Liver (tissue), 9 donors: ENCODE results near the gene CBR1. TPM values are rescaled to one million over a fixed set of nuclear protein-coding genes. Genes with fewer than 3 reads are reported as not detected.
A peak's percentile ranks its signal among the peaks of the same experiment; 100 is the strongest.

ENCODE experiments used
- DNase-seq: peaks from one replicate; pipeline ENCODE4 v3.0.0-alpha.2; 2017; ENCODE audit warnings: low spot score
- H3K27ac ChIP-seq, 2 donors: one replicate each; pipeline ENCODE4 v1.7.0; 2013; ENCODE audit warnings: inconsistent platforms in 2 of 2, low read length in 2 of 2, control low read depth in 1 of 2, low read depth in 1 of 2, mild to moderate bottlenecking in 1 of 2
- H3K27me3 ChIP-seq, 4 donors: one replicate each; pipeline versions ENCODE4 v1.6.1 to v1.7.0; 2013; ENCODE audit warnings: low read length in 3 of 4, inconsistent platforms in 1 of 4, mild to moderate bottlenecking in 1 of 4, moderate library complexity in 1 of 4; ENCODE audit not compliant: control insufficient read depth in 4 of 4, insufficient read depth in 4 of 4
- H3K36me3 ChIP-seq, 4 donors: one replicate each; pipeline versions ENCODE4 v1.6.1 to v1.7.0; 2013; ENCODE audit warnings: low read length in 3 of 4, mild to moderate bottlenecking in 3 of 4, low read depth in 1 of 4, moderate library complexity in 1 of 4; ENCODE audit not compliant: control insufficient read depth in 4 of 4, insufficient read depth in 3 of 4
- H3K4me1 ChIP-seq, 4 donors: one replicate each; pipeline versions ENCODE4 v1.6.1 to v1.7.0; 2013; ENCODE audit warnings: low read length in 3 of 4, mild to moderate bottlenecking in 3 of 4, moderate library complexity in 1 of 4; ENCODE audit not compliant: control insufficient read depth in 4 of 4, insufficient read depth in 4 of 4
- H3K4me3 ChIP-seq, 3 donors: one replicate each; pipeline versions ENCODE4 v1.6.1 to v1.7.0; 2013; ENCODE audit warnings: low read length in 3 of 3, control low read depth in 1 of 3, low read depth in 1 of 3, mild to moderate bottlenecking in 1 of 3
- H3K9ac ChIP-seq, 2 donors: one replicate each; pipeline ENCODE4 v1.7.0; 2013; ENCODE audit warnings: low read length in 2 of 2, mild to moderate bottlenecking in 2 of 2, moderate library complexity in 2 of 2, control low read depth in 1 of 2, low read depth in 1 of 2
- H3K9me3 ChIP-seq, 4 donors: one replicate each; pipeline versions ENCODE4 v1.6.1 to v1.7.0; 2013; ENCODE audit warnings: low read length in 3 of 4; ENCODE audit not compliant: control insufficient read depth in 4 of 4
- CTCF ChIP-seq: fragments of 150-350 bp; IDR thresholded peaks from 2 replicates; pipeline ENCODE4 v1.5.1; 2017; ENCODE audit warnings: improper control_type of control experiment, low read depth, low read length; ENCODE audit not compliant: missing input control
- FOXA2 ChIP-seq: IDR thresholded peaks from 2 replicates; pipeline ENCODE4 v1.6.1; 2016; ENCODE audit warnings: antibody characterized with exemption
- GABPA ChIP-seq, 2 donors: IDR thresholded peaks in 1 of 2; conservative IDR thresholded peaks in 1 of 2; 2 replicates each; pipeline ENCODE4 v1.6.1; 2016; ENCODE audit warnings: antibody characterized with exemption in 2 of 2, mild to moderate bottlenecking in 1 of 2, moderate library complexity in 1 of 2
- HNF4A ChIP-seq, 2 donors: conservative IDR thresholded peaks; 2 replicates each; pipeline ENCODE4 v1.6.1; 2016; ENCODE audit warnings: antibody characterized with exemption in 2 of 2, mild to moderate bottlenecking in 2 of 2
- HNF4G ChIP-seq: IDR thresholded peaks from 2 replicates; pipeline ENCODE4 v1.6.1; 2016; ENCODE audit warnings: antibody characterized with exemption
- RAD21 ChIP-seq, 2 donors: IDR thresholded peaks; 2 replicates each; pipeline ENCODE4 v1.6.1; 2016; ENCODE audit warnings: antibody characterized with exemption in 2 of 2, mild to moderate bottlenecking in 2 of 2
- REST ChIP-seq: IDR thresholded peaks from 2 replicates; pipeline ENCODE4 v1.6.1; 2016; ENCODE audit warnings: antibody characterized with exemption, mild to moderate bottlenecking
- RXRA ChIP-seq, 2 donors: IDR thresholded peaks; 2 replicates each; pipeline ENCODE4 v1.6.1; 2017 to 2018; ENCODE audit warnings: antibody characterized with exemption in 2 of 2, mild to moderate bottlenecking in 1 of 2
- SP1 ChIP-seq: IDR thresholded peaks from 2 replicates; pipeline ENCODE4 v1.6.1; 2018; ENCODE audit warnings: antibody characterized with exemption, mild to moderate bottlenecking
- TAF1 ChIP-seq: conservative IDR thresholded peaks from 2 replicates; pipeline ENCODE4 v1.6.1; 2016; ENCODE audit warnings: antibody characterized with exemption, mild to moderate bottlenecking
- YY1 ChIP-seq: IDR thresholded peaks from 2 replicates; pipeline ENCODE4 v1.6.1; 2016; ENCODE audit warnings: antibody characterized with exemption, mild to moderate bottlenecking
- ZBTB33 ChIP-seq: IDR thresholded peaks from 2 replicates; pipeline ENCODE4 v1.6.1; 2016; ENCODE audit warnings: antibody characterized with exemption
- WGBS: extraction: QIAGEN DNeasy Blood & Tissue Kit; methylation state at CpG from one replicate; pipeline ENCODE4 v1.1.7; 2013; 5-methylcytosine and 5-hydroxymethylcytosine counted together
- polyA plus RNA-seq, 2 donors: library from polyadenylated mRNA; stranded (reverse) in 1 of 2; unstranded in 1 of 2; fragments of 200-250 nt in 1 of 2; fragments of >200 nt in 1 of 2; fragmentation: Nextera tagmentation in 1 of 2; extraction: Ambion mirVana in 1 of 2; gene quantifications; one replicate each; pipeline versions ENCODE4 v1.2.1 to v1.2.3, GENCODE V29; 2013 to 2015
- total RNA-seq, 2 donors: library from RNA; depleted of rRNA; stranded (reverse); fragments of >200 nt; gene quantifications; one replicate each; pipeline ENCODE4 v1.2.3, GENCODE V29; 2014
- TF ChIP-seq, protein P1 (sequence below): IDR thresholded peaks from 2 replicates; pipeline ENCODE4 v1.6.1; 2016; ENCODE audit warnings: antibody characterized with exemption
- donor health status: healthy.
- donor health status: healthy.
- donor health status: healthy.
- donor health status: healthy.
- donor health status: healthy.

CBR1 gene
- total and polyA plus RNA-seq, 4 donors: 94.2 to 218 (median 178) TPM

DNA sequence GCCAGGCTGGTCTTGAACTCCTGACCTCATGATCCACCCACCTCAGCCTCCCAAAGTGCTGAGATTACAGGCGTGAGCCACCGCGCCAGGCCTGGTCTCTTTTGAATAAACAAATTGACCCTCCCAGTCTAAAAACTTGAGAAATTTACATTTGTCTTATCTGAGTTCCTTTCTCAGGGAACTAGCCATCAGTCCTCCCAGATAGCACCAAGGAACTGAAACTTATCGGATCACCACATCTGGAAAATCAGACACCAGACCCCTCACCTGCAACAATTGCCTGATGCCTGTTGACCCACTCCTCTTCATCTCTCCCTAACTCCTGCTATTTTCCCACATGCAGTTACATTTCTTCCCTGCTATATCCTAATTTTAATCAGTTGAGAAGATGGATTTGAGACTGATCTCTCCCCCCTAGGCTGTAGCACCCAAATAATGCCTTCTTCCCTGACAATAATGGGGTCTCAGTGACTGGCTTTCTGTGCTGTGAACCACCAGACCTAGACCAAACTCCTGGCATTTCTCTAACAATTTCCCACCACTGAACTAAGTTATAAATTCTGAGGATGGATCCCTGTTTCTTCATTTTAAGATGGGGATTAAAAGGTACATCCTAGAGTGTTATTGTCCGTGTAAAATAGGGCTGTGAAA, 951 bp upstream of the CBR1 start:
- WGBS: 99% methylated on average over 5 of the region's 5 CpGs
- peaks cover 8 to 64% (median 49%) of the 10 kb centered on the region in 4 donors for H3K4me1 ChIP-seq
- no peaks in the 10 kb centered on the region for H3K27me3 ChIP-seq
- no peak for DNase-seq
- peaks cover 0 to 7% (median 6%) of the 10 kb centered on the region in 4 donors for H3K36me3 ChIP-seq
- H3K4me3 ChIP-seq: no peak overlapping the region
- TF ChIP-seq TAF1: no peak
- TF ChIP-seq SP1: no peak
- TF ChIP-seq HNF4A (conservative IDR thresholded peaks at IDR 0.05): no peak
- no peak for TF ChIP-seq HNF4G
- TF ChIP-seq FOXA2: no peak
- no peak for TF ChIP-seq ZBTB33
- TF ChIP-seq CTCF: no peak
- no peak for TF ChIP-seq RXRA (IDR thresholded peaks at IDR 0.05)
- TF ChIP-seq REST: no peak
- no peak for TF ChIP-seq RAD21 (IDR thresholded peaks at IDR 0.05)
- TF ChIP-seq GABPA (IDR thresholded peaks at IDR 0.05 in 1 of 2, conservative IDR thresholded peaks at IDR 0.05 in 1 of 2): no peak
- TF ChIP-seq, protein P1, sequence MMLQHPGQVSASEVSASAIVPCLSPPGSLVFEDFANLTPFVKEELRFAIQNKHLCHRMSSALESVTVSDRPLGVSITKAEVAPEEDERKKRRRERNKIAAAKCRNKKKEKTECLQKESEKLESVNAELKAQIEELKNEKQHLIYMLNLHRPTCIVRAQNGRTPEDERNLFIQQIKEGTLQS: no peak
- peaks cover 0 to 4% (median 0%) of the 10 kb centered on the region in 4 donors for H3K9me3 ChIP-seq
- no peak overlapping the region for H3K9ac ChIP-seq
- peak overlapping the region in 1 of 2 donors; percentile 89 for H3K27ac ChIP-seq

- TF ChIP-seq RXRA (IDR thresholded peaks at IDR 0.05) (peak in 1 of 2 donors; percentile 52), GABPA (IDR thresholded peaks at IDR 0.05 in 1 of 2, conservative IDR thresholded peaks at IDR 0.05 in 1 of 2) (no peak), RAD21 (IDR thresholded peaks at IDR 0.05) (no peak), CTCF (no peak), YY1 (peak; percentile 90), HNF4A (conservative IDR thresholded peaks at IDR 0.05) (peak; percentile 65 to 82)
- peak overlapping the region; percentile 41 to 92 (median 86) for H3K4me3 ChIP-seq
- H3K9ac ChIP-seq: peak overlapping the region in 1 of 2 donors; percentile 63
- WGBS: 48% methylated on average over 7 of the region's 7 CpGs
- no peaks in the 10 kb centered on the region for H3K27me3 ChIP-seq
- DNase-seq: no peak
- peaks cover 0 to 9% (median 6%) of the 10 kb centered on the region in 4 donors for H3K36me3 ChIP-seq
- H3K9me3 ChIP-seq: peaks cover 0 to 4% (median 0%) of the 10 kb centered on the region in 4 donors
- H3K27ac ChIP-seq: peak overlapping the region in 1 of 2 donors; percentile 16
- H3K4me1 ChIP-seq: peaks cover 8 to 51% (median 41%) of the 10 kb centered on the region in 4 donors
Measured at GRCh38 chr21:36070999-36071398, 1.2 kb downstream of the CBR1 start.
